Pulmonary artery endothelial cell (primary cell): ENCODE measurements around the gene CNTNAP2. TPM values are rescaled to one million over a fixed set of nuclear protein-coding genes. Genes with fewer than 3 reads are reported as not detected.

Experiments used
- DNase-seq: peaks from one replicate; pipeline ENCODE4 v3.0.0-alpha.2; 2011; ENCODE audit warnings: low read depth, low spot score
- total RNA-seq: library from RNA; depleted of rRNA; stranded (reverse); fragments of >200 nt; gene quantifications from 2 replicates; pipeline ENCODE4 v1.2.3, GENCODE V29; 2014

Gene CNTNAP2
- total RNA-seq, 1 donor from 2014 or later, result not detected

DNA sequence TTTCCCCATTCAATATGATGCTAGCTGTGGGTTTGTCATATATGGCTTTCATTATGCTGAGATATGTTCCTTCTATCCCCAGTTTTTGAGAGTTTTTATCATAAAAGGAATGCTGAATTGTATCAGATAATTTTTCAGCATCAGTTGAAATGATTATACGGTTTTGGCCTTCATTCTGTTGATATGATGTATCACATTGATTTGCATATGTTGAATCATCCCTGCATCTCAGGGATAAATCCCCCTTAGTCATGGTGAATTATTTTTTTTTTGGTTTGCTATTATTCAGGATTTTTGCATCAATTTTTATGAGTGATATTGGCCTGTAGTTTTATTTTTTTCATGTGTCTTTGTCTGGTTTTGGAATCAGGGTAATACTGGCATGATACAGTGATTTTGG lies 1321.6 kb downstream of the CNTNAP2 start:
- DNase-seq, result no peak

DNA sequence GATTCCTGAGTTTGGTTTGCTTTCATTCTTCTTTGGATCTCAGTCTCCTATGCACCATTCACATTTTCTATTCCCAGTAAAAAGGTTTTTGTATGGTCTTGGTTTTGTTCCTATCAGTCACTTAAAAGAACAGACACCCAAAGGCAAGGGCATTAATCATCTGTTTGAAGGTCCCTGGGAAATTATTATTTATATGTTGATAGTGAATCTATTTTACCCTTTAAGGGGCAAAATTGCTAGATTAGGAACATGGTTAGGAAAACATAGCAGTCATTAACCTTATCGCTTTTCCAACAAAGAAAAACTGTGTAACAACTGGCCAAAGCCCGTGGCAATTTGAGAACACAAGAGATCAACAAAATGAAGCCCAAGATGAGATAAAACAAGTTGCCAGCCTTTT lies 1327.3 kb downstream of the CNTNAP2 start:
- no peak for DNase-seq

DNA sequence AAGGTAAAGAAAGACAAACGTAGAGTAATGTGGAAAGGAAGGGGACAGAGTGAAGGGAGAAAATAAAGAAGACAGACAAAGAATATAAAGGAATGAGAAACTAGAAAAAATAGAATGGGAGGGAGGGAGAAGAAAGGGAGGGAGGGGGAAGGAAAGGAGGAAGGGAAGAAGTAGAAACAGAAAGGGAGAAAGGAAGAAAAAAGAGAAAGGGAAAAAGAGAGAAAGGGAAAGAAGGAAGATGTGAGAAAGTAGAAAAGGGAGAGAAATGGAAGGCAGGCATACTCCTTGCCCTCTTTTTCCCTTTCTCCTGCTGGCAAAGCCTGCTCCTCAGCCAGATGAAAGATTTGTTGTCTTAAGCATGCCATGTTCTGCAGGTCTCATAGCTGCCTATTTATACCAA lies 1336.2 kb downstream of the CNTNAP2 start:
- no peak for DNase-seq

DNA sequence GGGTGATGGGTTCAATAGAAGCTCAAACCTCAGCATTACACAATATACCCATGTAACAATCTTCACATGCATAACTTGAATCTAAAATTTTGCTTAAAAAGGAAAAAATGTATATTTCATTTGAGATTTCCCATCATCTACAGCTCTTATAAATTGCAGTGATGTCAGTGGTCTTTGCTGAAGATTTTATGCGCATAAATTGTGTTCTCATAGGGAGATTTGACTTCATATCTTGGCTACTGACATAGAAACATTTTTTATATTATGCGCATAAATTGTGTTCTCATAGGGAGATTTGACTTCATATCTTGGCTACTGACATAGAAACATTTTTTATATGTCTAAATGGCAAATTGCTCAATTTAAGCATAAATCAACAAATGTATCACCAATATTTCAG lies 1348.6 kb downstream of the CNTNAP2 start:
- DNase-seq, result no peak

DNA sequence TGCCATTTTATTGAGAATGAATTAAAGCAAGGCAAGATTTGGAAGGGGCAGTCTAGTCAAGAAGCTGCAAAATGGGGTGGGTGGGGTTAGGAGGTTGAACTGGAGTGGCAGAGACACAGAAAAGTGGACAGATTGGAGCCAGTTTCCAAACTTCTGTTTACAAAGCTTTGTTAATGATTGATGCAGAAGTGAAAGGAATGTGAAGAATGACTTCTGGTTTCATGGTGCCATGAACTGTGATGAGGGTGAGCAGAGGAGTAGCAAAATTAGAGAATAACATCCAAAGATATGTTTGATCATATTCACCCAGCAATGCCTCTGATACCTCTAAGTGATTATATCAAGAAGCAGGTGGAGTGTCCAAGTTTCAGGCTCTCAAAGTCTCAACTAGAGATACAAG lies 1356.0 kb downstream of the CNTNAP2 start:
- no peak for DNase-seq

DNA sequence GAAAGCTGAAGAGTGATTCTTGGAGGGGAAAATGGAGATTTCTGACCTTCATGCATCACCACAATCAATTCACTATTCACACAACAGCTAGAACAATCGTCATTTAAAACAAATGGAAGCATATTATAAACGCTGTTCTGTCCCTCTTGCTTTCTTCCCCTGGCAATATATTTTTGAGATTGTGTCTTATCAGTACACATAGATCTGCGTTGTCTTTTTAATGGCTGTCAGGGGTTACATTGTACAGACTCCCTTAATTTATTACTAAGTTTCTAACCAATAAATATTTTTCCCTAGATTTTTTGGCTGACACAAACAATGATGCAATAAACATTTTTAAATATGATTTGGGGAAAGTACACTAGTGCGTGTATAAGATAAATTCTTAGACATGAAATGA lies 1358.3 kb downstream of the CNTNAP2 start:
- no peak for DNase-seq

DNA sequence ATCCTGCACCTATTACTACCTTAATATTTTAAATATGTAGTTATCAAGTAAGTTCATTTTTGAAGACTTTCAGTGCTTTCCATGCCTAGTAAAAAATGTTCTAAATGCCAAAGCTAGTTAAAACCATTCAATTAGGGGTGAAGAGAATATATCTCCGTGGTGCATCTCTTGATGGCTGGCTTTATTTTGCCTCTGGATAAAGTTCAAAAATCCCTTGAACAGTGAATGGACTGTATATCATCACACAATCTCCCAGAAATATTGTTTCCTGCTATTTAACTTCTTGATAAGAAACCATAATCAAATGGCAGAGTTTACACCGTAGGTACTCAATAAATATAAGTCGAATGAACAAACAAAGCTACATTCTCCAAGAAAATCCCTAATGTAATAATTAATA lies 1360.9 kb downstream of the CNTNAP2 start:
- no peak for DNase-seq

DNA sequence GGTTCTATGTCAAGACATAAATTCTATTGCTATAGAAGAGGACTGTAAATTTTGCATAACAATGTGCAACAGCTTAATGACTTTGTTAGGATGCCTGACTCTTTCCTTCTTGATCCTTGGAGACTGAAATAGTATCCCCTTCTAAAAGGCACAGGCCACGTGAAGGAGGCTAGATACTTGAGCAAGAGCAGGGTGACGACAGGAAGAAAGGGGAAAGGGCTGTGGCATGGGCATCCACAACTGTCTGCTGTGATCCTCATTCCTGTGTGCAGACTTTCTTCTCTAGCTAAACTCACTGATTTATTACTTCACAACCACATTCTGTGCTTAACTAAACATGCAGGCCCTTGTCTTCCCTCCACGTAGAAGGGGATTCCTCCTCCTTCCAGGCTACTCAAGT lies 1362.2 kb downstream of the CNTNAP2 start:
- DNase-seq, result no peak

DNA sequence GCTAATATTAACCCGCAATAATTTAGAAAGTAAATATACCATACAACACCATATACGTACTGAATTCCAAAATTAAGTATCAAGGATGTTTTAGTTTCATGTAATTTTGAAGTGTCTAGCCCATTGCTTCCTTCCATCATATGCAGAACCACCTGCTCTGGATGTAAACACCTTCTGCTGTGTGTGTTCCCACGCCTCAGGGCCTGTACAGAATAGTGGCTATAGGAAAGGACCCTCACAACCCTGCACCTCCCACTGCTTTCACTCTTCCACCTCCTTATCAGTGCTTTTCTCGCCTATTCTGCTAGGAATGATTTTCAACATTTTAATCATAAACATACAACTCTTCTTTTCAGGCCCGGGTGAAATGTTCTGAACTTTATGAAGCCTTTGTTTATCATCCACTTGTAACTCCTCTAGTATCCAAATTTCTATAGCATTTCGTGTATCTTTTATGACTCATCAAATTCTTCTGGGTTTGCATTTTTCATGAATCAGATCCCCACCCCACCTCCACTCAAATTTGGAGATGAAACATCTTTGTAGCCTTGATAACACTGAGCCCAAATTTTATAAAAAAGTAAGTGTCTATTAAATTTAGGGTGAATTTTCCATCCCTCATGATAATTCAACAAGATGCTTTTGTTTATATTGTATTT lies 1367.2 kb downstream of the CNTNAP2 start:
- DNase-seq, result no peak

DNA sequence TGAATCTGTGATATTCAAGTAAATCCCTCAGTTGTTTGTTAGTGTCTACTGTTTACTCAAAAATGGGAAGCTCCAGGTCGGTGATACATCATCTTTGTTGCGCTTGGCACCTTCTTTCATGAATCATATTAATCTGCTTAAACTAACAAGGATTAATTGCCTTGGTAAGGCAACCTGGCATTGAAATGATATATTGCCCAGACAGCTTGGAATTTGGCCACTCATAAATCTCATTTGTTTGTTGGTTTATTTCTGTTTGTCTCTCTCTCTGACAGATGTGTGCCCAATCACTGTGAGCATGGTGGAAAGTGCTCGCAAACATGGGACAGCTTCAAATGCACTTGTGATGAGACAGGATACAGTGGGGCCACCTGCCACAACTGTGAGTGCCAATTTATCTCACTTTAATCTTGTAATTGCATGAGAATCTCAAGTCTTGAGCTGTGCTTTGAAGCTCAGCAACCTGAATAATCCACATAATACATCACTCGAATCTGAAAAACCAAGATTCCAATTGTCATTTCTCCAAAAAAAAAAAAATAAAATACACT lies 1369.1 kb downstream of the CNTNAP2 start:
- DNase-seq, result no peak

DNA sequence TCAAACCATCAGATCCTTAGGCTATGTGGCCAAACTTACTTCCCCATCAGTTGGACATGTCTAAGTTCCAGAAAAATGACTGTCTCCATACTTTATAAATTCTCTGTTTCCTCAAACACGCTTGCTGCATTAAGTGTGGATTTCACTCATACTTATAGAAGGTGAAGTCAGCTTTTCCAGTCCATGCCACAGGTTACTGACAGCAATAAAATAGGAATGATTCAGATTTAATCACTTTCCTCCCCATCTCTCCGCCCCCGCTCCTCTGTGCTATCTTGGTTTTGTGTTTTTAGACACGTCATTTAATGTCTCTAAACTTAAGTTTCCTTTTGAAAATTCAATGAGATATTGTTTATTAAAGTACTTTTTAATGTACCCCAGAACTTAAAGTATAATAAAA lies 1376.0 kb downstream of the CNTNAP2 start:
- DNase-seq, result no peak

DNA sequence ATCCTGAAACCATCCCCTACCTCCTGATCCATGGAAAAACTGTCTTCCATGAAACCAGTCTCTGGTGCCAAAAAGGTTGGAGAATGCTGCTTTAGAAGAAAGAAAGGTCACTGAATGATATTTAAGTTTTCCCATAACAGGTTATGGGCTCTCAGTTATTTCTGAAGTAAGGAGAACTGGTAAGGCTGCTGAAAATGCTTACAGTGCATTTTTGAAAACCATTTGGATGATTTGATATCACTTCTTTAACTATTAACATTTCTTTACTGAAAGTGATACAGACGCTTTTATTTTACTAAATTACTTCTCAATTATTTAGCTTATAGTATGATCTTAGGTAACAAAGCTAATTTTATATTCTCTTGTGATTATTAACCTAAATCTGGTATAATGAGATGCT lies 1379.6 kb downstream of the CNTNAP2 start:
- DNase-seq, result no peak

DNA sequence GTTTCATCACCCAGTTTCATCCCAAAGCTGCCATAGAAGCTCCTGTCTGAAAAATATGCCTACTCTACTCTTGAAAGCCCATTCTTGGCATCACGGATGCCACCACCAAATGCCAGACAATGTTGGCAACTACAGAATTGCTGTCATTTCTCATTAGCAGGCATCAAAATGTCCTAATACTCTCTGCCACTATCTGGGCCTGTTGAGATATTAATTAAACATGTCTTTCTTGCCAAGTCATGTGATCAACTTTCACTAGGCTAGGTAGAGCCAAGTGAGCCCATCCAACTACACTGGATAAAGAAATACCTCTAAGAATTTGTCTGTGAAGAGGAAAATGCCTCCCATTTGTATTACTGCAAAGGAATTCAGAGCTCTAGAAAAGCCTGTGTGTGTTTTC lies 1380.6 kb downstream of the CNTNAP2 start:
- no peak for DNase-seq

DNA sequence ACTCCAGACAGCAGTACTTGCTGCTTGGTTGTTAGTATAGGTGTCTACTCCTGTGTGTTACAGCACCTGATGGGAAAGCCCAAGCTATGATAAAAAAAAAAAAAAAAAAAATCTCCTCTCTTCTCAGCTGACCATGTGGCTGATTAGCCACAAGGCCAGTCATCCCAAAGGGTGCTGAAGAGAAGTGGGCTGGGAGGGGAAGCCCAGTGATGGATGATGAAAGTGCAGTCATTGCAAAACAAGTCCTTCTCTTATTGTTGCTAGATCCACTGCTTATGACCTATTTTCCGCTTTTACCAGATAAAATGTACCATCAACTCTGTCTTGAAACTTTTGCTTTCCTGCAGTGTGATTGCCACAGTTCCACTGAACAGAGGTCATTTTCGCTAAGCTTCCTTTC lies 1381.5 kb downstream of the CNTNAP2 start:
- no peak for DNase-seq

DNA sequence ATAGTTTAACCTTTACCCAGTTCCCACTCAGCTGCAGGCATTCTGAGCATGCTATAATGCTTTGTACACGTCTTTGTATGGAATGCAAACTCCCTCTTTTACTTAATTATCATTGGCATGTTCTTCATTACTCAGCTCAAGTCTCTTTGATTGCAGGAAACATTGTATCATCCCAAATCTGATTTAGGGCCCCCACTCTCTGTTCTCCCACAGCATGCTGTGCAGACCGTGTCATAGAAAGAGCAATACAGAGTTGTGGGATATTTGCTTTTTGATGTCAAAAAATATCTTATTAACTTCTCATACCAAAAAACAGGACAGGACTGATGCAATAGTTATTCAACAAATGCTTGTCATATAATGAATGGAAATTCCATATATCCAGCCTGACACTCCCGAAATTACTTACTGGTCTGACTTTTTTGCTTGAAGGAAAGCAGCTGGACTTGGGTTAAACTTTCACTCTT lies 1392.5 kb downstream of the CNTNAP2 start:
- DNase-seq, result no peak

DNA sequence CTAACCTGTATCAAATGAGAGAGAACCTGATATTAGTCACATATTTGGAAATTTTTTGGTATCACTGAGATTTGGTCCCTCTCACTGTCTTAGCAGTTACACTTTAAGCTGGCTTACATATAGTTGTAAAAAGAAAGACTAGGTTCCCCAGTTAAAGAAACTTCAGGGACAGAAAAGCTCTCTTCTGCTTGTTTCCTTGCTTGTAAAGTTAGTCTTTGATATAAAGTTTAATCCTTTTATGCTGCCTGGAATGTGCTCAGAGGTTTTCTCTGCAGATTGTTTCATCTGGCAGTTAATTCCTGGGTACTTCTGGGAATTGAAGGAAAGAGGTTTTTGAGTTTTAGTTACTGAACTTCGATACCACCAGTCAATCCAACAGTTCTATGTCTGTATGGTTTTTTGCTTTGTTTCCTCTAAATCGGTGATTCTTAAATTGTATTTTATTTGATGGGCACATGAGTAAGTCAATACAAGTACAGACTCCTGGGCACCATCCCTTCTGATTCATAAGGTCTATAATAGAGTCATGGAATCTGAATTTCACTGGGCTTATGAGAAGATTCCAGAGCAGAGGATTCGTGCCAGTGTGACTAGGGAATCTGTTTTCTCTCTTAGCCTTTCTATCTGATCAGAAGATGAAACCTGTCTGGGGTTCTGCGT lies 1393.1 kb downstream of the CNTNAP2 start:
- no peak for DNase-seq

DNA sequence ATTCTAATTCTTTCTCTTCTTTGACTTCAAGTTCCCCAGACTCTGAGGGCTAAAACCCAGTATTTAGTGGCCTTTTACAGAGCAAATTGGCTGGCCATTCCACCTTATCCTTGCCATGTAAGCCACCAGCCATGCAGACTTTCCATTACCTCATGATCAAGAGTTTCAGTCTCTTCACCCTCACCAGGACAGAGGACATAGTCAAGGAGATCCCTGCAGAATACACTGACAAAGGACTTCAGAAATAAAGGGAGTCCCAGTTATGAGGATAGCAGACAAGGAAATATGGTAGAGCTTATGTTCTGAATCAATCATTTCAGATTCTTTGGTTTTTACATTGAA lies 1393.6 kb downstream of the CNTNAP2 start:
- no peak for DNase-seq

DNA sequence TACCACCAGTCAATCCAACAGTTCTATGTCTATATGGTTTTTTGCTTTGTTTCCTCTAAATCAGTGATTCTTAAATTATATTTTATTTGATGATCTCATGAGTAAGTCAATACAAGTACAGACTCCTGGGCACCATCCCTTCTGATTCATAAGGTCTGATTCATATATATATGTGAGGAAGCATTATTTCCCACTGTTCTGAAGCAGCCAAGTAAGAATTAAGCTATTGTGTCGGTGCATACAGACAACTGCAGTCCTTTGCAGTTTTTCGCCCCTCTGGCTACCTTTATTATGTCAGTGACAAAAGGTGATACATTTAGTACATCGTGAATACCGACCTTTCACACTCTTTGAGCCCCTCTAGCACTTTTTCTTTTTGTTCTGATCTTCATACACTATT lies 1394.3 kb downstream of the CNTNAP2 start:
- DNase-seq, result no peak

DNA sequence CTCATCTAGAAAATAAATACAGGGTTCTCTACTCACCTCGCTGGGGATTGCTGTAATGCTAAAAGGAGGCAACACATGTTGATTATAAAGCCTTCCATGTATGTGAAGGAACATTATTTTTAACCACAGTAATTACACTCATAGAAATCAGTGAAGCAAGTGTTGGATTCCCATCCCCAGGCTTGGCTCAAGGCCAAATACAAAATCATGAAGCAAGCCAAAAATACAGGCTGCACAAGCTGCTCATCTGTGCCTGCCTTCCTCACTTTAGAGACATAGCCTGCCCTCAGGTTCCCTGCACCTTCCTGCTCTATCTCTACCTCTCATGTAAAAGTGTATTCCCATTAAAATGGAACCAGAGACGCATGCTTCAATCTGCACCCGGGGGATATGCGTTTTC lies 1396.8 kb downstream of the CNTNAP2 start:
- no peak for DNase-seq

DNA sequence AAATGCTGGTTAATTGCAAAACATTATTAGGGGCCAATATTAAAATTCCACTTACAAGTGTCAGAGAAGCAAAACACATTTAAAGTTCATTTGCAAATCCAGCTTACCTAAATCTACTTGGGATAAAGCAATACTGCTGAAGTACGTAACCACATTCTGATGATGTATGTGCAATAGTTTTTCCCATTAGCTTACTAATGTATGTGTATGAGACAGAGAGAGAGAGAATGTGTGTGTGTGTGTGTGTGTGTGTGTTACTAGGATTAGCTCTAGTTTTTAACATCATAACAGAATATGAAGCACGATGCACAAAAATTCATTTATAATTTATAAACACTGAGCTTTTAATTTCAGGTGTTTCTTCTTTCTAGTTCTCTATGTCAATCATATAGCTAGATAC lies 1399.8 kb downstream of the CNTNAP2 start:
- no peak for DNase-seq

DNA sequence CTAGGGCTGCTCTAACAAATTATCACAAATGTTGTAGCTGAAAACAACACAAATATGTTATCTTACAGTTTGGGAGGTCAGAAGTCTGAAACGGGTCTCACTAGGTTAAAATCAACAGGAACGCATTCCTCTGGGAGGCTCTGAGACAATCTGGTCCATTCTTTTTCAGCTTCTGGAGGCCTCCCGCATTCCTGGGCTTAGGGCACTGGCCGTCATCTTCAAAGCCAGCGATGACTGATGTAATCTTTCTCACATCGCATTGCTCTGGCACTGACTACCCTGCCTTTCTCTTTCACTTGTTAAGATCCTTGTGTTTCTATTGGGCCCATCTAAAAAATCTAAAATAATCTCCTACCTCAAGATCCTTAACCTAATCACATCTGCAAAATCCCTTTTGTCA lies 1402.5 kb downstream of the CNTNAP2 start:
- DNase-seq, result no peak

DNA sequence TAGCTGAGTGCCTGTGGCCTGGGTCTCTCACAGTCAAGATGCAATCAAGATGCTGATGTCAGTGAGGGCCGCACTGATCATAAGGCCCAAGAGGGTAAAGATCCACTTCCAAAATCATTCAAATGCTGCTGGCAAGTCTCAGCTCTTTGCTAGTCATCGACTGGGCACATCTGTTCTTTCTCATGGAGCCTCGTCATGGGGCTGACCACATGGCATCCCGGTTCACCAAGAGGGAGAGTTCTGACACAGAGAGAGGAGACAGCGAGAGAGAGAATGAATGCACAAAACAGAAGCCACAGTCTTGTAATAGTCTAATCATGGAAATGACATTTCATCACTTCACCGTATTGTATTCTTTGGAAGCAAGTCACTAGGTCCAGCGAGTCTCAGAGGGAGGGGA lies 1406.5 kb downstream of the CNTNAP2 start:
- no peak for DNase-seq

DNA sequence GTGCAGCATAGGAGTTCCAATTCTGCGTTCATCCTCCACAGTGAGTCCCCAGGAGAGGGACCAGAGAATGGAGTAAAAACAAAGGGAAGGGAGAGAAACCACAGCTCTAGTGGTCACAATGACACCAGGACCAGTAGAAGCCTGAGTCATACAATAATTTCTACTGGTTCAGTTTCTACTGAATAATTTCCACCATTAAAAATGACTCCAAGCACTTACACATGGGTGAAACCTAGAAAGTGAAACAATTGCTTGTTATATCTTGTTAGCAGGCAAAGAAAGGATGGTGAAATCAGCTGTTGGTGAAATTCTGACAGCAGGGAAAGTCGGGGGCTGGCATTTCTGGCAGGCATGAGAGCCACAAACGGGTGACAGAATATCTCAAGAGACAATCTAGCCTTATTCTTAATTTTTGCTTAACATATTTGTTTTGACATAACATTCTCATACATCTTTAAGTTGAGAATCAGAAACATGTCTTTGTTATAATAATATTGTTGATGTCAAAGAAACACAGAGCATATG lies 1408.2 kb downstream of the CNTNAP2 start:
- no peak for DNase-seq
